C4-2B (cell line): ENCODE results near the gene GPATCH11.
A peak's percentile ranks its signal among the peaks of the same experiment; 100 is the strongest.

ENCODE experiments used
- H3K27ac ChIP-seq: fragments of 450-650 bp; 2 replicates; pipeline ENCODE4 v1.5.1; 2017
- CTCF ChIP-seq: fragments of 450-650 bp; conservative IDR thresholded peaks from 2 replicates; pipeline ENCODE4 v1.5.1; 2017; ENCODE audit warnings: mild to moderate bottlenecking
- ZFX ChIP-seq: fragments of 450-650 bp; IDR thresholded peaks from 2 replicates; pipeline ENCODE4 v1.6.1; 2017

GPATCH11 gene

GRCh38 chr2:37061013-37061711 lies 23.2 kb upstream of the GPATCH11 start:
- TF ChIP-seq ZFX (no peak), CTCF (no peak)

GRCh38 chr2:37061776-37062175 lies 22.5 kb upstream of the GPATCH11 start:
- TF ChIP-seq CTCF: no peak
- no peak for TF ChIP-seq ZFX

More at GRCh38 chr2:37061013-37061711, 23.2 kb upstream of the GPATCH11 start:
- H3K27ac ChIP-seq: no peak overlapping the region

GRCh38 chr2:37068686-37069085 lies 15.6 kb upstream of the GPATCH11 start:
- TF ChIP-seq ZFX: no peak
- TF ChIP-seq CTCF: no peak
- no peak overlapping the region for H3K27ac ChIP-seq

More at GRCh38 chr2:37061776-37062175, 22.5 kb upstream of the GPATCH11 start:
- no peak overlapping the region for H3K27ac ChIP-seq

- TF ChIP-seq CTCF: no peak
- no peak for TF ChIP-seq ZFX
- no peak overlapping the region for H3K27ac ChIP-seq
Observed at GRCh38 chr2:37070931-37071330, 13.4 kb upstream of the GPATCH11 start.

GRCh38 chr2:37080266-37080665 lies 4.1 kb upstream of the GPATCH11 start:
- H3K27ac ChIP-seq: no peak overlapping the region
- TF ChIP-seq CTCF: no peak
- no peak for TF ChIP-seq ZFX

- H3K27ac ChIP-seq: no peak overlapping the region
- TF ChIP-seq CTCF: no peak
- no peak for TF ChIP-seq ZFX
Observed at GRCh38 chr2:37080689-37081088, 3.6 kb upstream of the GPATCH11 start.

GRCh38 chr2:37084797-37085196 lies 479 bp downstream of the GPATCH11 start:
- peak overlapping the region; percentile 79 for H3K27ac ChIP-seq
- TF ChIP-seq CTCF (no peak), ZFX (no peak)
